ENCODE measurements around the gene UBP1. TPM values are rescaled to one million over a fixed set of nuclear protein-coding genes. Genes with fewer than 3 reads are reported as not detected.

The UBP1 gene
- total and polyA plus RNA-seq, 2 donors (not counting 1 experiment from before 2014, with no cell fraction given): 50.7 to 75.4 TPM

DNA sequence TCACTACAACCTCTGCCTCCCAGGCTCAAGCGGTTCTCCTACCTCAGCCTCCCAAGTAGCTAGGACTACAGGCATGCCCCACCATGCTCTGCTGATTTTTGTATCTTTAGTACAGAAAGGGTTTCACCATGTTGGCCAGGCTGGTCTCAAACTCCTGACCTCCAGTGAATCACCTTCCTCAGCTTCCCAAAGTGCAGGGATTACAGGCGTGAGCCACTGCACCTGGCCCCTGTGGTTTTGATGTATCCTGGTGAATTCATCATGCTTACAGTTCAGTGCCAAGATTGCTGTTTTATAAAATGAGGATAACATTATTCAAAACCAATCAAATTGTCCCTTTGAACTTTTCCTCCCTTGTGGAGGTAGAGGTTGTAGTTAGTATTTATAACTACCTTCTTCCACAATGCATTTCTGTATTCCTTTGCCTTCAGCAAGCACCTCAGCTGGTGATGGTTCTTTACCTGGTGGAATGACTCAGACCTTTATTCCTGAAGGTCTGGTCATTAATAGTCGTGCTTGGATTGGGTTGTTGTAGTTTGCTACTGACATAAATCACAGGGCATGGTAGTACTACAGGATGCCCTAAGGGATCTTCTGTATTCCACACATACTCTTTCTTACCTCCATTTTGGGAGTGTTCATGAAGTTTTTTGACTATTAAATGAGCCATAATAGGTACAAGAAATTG, 76.9 kb downstream of the UBP1 start:
- CTCF ChIA-PET: interaction anchor here (1.0 to 3.1 kb wide), 2 partner anchors 9 to 232 kb away, joined by 3 to 16 read pairs; no protein-coding TSS in a partner anchor
- Mint-ChIP-seq H3K9me3 (ENCODE audit: insufficient read depth) (no peaks in the 10 kb centered on the region), H3K4me1 (no peaks in the 10 kb centered on the region)

More for the DNA sequence above, 76.9 kb downstream of the UBP1 start:
- Histone ChIP-seq H3K4me3 (ENCODE audit: control extremely low read depth in 1 of 5, extremely low read depth in 1 of 5, insufficient read depth in 1 of 5, low read depth in 2 of 5, low read length in 4 of 5) (no peak overlapping the region), H3K79me2 (ENCODE audit: control insufficient read depth, insufficient read depth, low read length) (no peaks in the 10 kb centered on the region), H3K27me3 (replicated peaks in 1 of 4; ENCODE audit: control extremely low read depth in 1 of 4, control insufficient read depth in 3 of 4, insufficient read depth in 4 of 4, low read length in 3 of 4) (no peaks in the 10 kb centered on the region), H3K9ac (ENCODE audit: low read length) (no peak overlapping the region), H4K20me1 (ENCODE audit: control insufficient read depth, insufficient read depth, low read length, poor library complexity, severe bottlenecking) (no peaks in the 10 kb centered on the region), H3K36me3 (replicated peaks in 1 of 2; ENCODE audit: control extremely low read depth in 1 of 2, control insufficient read depth in 1 of 2, extremely low read depth in 1 of 2, insufficient read depth in 2 of 2, low read length in 1 of 2) (no peaks in the 10 kb centered on the region), H2AFZ (ENCODE audit: insufficient read depth, low read depth, low read length, poor library complexity, severe bottlenecking) (no peak overlapping the region), H3K9me3 (ENCODE audit: control extremely low read depth in 1 of 3, control insufficient read depth in 2 of 3, insufficient read depth in 1 of 3, low read length in 2 of 3) (no peaks in the 10 kb centered on the region), H3K27ac (ENCODE audit: low read length in 2 of 2) (no peak overlapping the region), H3K4me1 (ENCODE audit: control insufficient read depth in 2 of 2, insufficient read depth in 2 of 2, low read length in 2 of 2) (no peaks in the 10 kb centered on the region), H3K4me2 (replicated peaks; ENCODE audit: low read depth, low read length, poor library complexity, severe bottlenecking) (no peak overlapping the region)
- H3K4me3 Mint-ChIP-seq: no peak overlapping the region
- ATAC-seq (ENCODE audit: low read depth): no peak
- no peak for DNase-seq
- POLR2A ChIA-PET: no interaction called here
- peaks cover 7% of the 10 kb centered on the region for H3K27me3 Mint-ChIP-seq
- TF ChIP-seq, protein P1, sequence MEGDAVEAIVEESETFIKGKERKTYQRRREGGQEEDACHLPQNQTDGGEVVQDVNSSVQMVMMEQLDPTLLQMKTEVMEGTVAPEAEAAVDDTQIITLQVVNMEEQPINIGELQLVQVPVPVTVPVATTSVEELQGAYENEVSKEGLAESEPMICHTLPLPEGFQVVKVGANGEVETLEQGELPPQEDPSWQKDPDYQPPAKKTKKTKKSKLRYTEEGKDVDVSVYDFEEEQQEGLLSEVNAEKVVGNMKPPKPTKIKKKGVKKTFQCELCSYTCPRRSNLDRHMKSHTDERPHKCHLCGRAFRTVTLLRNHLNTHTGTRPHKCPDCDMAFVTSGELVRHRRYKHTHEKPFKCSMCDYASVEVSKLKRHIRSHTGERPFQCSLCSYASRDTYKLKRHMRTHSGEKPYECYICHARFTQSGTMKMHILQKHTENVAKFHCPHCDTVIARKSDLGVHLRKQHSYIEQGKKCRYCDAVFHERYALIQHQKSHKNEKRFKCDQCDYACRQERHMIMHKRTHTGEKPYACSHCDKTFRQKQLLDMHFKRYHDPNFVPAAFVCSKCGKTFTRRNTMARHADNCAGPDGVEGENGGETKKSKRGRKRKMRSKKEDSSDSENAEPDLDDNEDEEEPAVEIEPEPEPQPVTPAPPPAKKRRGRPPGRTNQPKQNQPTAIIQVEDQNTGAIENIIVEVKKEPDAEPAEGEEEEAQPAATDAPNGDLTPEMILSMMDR (IDR thresholded peaks at IDR 0.05): no peak
- no peak for TF ChIP-seq EZH2 (IDR thresholded peaks at IDR 0.05; ENCODE audit: borderline replicate concordance, insufficient read depth, low read depth, low read length, poor library complexity, severe bottlenecking)
- WGBS (ENCODE audit: insufficient coverage): no CpG with 5 or more reads among the region's 3 CpGs
- H3K27ac Mint-ChIP-seq: no peak overlapping the region
- intact Hi-C loops (cut with micrococcal nuclease): no loop called here
